NCI-H187 (cell line): ENCODE results near the gene PARD6B.
"Not testable (repeated sequence)": the region's sequence is repeated elsewhere in the genome, so short reads cannot be mapped to it uniquely, and the experiment has no call there.

Source experiments
- DNase-seq, 2 experiments: peaks; one replicate each; lab custom pipeline; 2025; lab: John Stamatoyannopoulos, UW

The PARD6B gene, protein sequence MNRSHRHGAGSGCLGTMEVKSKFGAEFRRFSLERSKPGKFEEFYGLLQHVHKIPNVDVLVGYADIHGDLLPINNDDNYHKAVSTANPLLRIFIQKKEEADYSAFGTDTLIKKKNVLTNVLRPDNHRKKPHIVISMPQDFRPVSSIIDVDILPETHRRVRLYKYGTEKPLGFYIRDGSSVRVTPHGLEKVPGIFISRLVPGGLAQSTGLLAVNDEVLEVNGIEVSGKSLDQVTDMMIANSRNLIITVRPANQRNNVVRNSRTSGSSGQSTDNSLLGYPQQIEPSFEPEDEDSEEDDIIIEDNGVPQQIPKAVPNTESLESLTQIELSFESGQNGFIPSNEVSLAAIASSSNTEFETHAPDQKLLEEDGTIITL

DNA sequence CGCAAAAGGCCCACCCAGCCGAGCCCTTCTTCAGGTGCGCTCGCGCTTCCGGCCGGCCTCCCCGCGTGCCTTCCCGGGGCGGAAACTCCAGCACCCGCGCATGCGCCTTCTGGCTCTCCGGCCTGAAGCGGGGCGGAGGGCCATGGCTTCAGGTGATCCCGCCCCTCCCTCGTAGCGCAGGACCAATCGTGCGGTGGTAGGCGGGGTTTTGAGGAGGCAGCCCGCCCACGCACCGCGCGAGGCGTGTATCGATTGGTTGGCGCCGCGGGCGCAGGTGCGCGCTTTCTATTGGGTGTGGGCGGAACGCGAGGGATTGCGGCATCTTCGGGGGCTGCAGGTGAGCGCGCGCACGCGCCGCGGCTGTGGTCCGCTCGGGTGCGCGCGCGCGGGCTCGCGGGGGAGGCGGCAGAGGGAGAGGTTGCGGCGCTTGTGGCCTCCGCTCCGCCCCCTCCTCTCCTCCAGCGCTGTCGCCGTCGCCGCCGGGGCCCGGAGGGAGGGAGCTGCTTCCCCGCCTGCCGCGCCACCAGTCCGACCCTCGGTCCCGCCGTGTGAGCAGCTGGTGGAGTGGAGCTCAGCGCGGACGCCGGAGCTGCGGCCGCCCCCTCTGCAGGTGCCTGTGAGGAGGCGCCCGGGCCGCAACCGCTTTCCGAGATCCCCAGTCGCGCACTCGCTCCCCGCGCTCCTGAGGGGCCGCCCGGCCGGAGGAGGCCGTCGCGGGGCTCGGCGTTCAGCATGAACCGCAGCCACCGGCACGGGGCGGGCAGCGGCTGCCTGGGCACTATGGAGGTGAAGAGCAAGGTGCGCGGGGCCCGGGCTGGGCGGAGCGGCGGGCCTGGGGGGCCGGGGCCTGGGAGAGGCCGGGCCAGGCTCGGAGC lies at the start of gene PARD6B:
PARD6B (plus strand) TSS at position 526 of the 875 bp plus-strand sequence; CDS start at position 733, 207 bp downstream.
- peak; percentile 99 to 100 for DNase-seq

DNA sequence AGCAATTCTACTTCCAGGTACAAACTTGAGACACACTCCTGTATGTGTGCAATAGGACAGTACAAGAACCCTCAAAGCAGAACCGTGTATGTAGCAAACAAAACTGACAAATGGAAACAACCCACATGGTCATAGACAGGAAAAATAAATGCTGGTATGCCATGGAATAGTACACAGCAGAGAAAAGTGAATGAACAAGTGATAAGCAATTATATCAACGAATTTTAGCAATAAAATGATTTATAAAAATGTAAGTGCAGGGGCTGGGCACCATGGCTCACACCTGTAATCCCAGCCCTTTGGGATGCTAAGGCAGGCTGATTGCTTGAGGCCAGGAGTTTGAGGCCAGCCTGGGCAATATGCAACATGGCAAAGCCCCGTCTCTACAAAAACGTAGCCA lies 49.3 kb upstream of the PARD6B start:
- DNase-seq: no peak

DNA sequence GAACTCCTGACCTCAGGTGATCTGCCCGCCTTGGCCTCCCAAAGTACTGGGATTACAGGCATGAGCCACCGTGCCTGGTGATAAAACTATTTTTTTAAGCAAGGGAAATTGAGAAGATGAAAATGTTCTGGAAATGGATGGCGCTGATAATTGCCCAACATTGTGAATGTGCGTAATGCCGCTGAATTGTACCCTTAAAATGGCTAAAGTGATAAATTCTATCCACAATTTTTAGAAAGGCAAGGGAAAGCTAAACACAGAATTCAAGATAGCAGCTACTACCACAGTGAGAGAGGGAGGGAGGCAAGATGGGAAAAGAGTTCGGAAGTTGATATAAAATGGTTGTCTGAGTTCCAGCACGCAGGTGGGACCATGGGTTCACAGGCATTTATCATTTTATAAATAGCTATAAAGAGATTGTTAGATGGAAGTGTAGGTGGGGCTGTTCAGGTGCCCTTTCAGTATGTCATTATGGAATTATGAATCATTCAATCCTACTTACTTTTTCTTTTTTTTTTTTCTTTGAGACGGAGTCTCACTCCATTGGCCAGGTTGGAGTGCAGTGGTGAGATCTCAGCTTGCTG lies 48.3 kb upstream of the PARD6B start:
- DNase-seq: no peak

DNA sequence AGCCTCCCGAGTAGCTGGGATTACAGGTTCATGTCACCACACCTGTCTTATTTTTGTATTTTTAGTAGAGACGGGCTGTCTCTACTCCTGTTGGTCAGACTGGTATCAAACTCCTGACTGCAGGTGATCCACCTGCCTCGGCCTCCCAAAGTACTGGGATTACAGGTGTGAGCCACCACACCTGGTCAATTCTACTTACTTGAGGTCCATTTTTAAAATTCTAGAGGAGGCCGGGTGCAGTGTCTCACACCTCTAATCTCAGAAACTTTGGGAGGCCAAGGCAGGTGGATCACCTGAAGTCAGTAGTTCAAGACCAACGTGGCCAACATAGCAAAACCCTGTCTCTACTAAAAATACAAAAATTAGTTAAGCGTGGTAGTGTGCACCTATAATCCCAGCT lies 47.8 kb upstream of the PARD6B start:
- no peak for DNase-seq

DNA sequence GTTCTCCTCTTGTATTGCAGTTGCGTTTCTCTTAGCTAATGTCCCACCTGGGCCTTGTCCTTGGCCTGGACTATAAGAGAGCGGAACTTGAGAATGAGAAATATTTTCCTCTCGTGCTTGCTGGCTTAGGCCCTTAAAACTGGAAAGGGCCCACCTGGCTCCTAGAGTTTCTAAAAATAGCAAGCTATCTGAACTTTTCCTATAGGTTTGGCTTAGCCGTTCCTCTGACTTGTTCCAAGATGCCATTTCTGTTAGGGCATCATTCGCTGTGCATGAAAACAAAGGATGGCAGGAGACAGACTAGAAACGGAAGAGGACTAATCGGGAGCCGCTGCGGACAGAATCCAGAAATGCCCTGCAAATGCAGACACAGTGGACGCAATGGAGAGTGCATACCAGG lies 44.6 kb upstream of the PARD6B start:
- DNase-seq: no peak

DNA sequence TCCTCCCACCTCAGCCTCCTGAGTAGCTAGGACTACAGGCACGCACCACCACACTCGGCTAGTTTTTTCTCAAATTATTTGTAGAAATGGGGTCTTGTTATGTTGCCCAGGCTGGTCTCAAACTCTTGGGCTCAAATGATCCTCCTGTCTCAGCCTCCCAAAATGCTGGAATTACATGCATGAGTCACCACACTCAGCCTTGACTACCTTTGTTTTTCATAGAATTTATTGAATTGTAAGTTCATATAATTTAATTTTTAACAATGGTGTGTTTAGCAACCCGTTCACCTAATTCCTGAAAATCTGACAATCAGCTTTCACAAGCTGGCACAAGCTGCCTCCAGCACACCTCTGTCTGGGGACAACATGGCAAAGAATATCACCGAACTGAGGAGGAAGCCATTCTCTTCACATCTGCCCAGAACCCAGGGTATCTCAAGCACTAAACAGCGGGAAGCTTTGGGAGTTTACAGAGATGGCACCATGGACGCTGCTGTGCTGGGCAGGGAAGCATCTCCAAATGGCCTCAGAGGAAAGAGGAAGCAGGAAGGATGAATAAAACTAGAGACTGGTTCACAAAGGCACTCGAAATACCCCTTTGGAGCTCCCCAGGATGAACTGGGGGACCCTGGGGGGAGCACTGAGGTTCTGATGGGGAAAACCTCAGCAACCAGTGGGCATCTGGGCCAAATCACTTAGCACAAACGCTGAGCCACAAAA lies 43.0 kb upstream of the PARD6B start:
- no peak for DNase-seq

DNA sequence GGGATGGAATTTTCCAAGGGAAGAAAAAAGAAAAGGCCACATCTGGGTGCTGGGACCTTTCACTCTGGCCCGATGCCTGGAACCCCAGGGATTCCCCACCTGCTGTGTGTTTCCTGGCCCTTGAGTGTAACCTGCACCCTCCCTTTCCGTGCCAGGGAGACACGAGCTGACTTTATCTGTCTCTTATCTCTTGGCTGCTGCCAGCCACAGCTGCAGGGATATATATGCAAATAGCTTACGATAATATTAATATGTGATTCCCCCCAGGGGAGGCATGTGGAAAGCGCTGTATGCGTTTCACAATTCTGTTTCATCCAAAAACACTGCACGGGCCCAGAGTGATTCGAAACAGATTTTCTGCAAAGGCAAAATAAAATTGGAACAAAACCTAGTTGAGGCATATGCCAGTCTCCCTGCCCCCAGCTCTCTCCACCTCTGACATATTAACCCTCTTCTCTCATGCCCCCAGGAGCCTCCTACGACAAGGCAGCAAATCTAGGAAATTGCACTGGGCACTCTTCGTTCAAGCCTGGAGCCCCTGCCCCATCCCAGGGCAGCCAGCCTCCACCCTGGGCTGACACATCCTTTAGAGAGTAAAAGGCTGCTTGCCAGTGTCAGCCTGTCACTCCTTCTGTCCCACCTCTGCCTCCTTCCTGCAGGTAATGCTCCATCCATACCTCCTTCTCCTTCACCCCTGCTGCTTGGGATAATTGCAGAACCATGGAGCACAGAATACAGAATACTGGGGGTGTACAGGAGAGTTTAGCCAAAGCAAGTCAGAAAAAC lies 41.3 kb upstream of the PARD6B start:
- DNase-seq: no peak

DNA sequence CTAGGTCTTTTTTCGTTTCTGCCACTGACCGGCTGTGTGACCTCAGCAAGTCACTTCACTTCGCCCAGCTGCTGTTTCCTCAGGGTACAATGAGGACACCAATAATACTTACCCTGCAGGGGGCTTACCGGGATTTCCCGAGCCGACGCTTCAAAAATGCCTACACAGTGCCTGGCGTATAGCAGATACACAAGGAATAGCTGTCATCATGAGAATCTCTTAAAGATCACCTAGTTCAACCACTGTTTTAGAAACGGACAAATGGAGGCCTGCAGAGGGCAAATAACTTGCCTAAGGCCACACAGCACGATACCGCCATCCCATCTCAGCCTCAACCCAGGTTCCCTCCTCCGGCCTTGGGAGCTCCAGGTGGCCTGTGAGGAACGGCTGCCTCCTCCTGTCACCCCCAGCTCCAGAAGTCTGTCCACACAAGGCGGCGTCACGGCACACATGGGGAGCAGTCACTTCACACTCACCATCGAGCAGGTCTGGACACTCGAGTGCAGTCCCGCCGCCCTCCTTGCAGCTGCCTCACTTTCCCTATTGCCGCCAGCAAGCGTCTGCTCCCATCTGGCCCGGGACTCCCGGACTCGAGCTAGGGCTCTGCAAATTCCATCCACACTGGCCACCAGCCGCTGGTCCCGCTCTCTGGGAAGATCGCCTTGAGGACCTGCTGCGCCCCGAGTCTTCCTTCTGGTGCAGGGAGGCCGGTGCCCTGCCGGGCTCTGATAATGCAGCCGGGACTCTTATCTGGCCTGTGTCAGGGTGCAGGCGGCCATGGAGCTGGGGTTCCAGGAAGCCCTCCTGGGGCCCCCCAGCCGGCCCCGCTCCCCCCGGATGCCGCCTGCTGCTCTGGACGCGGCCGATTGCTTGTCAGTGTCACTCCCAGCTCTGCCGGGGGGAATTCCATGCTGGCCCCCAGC lies 40.5 kb upstream of the PARD6B start, which contains the start of gene RIPOR3:
RIPOR3 (minus strand) TSS at position 893 of the 923 bp plus-strand sequence; CDS start at position 479, 414 bp downstream.
- DNase-seq: no peak

DNA sequence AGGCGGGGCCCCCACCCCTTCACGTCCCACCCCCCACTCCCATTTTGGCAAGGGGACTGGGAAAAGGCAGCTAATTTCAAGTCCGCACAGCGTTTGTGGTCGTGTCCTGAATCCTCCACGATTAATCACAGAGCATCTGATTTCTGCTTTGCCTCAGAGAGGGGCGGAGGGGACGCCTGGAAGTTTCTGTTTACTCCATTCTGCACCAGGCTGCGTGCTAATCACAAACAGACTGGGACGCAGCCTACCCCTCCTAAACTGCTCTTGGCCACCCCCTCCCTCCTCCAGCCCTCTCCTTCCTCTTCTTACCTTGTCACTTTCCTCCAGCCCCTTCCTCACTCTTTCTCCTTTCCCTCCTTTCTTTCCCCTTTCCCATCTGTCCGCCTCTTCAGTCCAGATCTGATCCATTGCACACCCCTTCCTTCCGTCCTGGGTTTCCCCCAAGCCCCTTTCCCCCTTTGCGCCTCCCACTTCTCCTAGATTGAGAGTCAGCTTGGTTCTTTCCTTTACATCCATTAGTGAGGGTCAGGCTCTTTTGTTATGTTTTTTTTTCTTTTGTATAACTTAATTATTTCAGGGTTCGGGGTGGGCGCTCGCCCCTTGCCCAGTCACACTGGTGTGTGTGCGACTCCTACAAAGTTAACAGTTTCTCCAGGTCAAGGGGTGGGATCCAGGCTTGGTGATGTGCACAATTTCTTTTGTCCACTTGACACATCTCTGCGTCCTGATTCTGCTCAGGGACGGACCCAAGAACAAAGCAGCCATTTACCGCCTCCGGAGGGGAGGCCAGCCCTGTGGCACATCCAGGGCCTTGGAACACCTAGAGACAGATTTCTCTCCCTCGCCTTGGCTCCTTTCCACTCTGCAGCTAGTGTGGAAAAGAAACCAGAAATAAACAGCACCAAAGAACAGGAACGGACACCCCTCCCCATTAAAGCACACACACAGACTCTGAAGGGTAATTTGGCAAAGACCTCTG lies 39.5 kb upstream of the PARD6B start:
- DNase-seq: no peak

DNA sequence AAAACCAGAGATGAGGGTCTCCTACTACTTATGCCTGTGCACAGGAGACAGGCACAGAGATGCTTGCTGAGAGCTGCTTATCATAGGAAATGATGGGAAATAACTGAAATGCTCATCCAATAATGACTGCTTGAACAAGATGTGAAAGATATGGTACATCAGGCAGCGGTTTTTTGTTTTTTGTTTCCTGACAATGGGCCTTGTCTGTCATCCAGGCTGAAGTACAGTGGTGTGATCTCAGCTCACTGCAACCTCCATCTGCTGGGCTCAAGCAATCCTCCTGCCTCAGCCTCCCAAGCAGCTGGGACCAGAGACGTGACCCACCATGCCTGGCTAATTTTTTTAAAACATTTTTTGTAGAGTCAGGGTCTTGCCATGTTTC lies 38.8 kb upstream of the PARD6B start:
- DNase-seq: no peak

DNA sequence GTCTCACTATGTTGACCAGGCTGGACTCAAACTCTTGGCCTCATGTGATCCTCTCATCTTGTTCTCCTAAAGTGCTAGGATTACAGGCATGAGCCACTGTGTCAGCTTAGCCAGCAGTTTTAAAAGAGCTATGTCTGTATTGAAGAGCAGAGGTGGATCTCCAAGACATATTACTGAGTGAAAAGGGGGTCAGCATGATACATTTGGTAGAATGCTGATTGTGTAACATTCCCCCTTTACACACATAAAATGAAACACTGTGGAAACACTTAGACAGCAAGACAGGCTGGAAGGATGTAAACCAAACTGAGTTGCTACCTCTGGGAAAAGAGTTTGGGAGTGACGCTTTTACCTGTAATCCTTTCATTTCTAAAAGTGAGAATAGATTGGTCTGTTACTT lies 38.4 kb upstream of the PARD6B start:
- DNase-seq: no peak

DNA sequence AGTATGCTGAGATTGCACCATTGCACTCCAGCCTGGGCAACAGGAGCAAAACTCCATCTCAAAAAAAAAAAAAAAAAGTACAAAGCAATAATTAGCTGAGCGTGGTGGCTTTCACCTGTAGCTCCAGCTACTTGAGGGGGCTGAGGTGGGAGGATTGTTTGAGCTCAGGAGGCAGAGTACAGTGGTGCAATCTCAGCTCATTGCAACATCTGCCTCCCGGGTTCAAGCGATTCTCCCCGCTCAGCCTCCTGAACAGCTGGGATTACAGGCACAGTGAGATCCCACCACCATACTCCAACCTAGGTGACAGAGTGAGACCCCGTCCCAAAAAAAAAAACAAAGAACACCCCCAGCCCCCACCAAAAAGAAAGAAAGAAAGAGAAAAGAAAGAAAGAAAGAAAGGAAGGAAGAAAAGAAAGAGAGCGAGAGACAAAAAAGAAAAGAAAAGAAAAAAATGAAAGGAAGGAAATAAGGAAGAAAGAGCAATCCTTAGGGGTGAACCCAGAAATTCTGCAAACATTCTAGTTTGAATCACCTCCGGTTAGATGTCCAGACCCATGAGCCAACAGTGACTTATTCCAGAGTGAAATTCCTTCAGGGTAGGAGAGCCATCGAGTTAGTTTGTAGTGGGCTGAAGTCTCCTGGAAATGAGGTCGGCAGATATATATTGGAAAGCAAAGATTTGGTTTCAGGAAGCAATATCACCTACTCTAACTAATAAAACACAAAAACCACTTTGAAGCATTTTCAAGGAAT lies 36.8 kb upstream of the PARD6B start:
- no peak for DNase-seq

DNA sequence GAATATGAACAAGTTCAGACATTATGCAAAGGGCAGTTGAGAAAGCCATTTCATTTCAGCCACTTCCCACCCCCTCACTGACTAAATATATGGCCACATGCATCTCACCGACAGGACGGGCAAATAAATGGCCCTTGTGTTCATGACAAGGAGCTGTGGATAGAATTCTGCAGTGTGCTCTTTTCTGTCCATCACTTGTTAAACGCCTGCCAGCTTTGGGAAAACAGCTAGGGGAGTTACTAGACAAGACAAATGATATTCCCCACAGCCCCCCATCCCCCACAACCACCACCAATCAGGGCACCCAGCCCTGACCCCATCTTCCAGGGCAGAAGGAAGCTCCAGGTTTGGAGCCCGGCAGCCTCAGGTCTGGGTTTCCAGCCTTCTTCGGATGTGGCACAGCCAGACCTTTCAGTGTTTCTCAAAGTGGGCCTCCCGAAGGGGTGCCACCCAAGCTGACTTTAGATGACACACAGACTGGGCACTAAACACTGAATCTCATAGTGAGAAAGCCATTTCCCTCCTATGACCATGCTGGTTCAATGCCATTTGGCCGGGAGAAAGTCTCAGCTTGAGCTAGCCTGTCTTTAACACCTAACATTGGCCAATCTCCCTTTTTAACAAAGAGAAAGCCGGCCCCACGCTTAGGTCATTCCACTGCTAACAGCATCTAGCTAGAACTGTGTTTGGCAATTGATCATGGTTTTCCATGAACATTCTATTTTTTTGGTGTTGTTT lies 36.1 kb upstream of the PARD6B start:
- DNase-seq: no peak

DNA sequence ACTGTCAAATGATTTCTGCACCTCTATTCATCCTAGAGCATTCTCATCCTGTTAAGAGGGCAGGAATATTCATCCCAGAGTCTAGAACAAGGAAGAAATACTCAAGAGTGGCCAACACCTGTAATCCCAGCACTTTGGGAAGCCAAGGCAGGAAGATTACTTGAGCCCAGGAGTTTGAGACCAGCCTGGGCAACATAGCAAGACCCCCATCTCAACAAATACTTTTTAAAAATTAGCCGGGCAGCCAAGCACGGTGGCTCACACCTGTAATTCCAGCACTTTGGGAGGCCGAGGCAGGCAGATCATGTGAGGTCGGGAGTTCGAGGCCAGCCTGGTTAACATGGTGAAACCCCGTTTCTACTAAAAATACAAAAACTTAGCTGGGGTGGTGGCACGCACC lies 33.1 kb upstream of the PARD6B start:
- DNase-seq: not testable (repeated sequence)

DNA sequence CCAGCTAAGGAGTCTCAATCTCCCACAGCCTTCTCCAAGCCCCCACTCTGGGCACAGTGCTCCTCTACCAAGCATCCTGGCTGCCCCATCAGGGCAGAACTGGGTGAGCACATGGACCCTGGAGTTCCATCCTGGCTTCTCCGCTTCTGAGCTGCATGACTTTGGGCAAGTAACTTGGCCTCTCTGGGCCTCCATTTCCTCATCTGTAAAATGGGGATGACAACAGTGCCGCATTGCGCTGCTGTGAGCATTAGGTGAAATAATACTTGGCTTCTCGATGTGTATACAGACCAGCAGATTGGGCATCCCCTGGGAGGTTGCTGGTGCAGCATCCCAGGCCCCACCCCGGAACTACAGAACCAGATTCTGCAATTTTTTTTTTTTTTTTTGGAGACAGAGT lies 31.7 kb upstream of the PARD6B start:
- no peak for DNase-seq

DNA sequence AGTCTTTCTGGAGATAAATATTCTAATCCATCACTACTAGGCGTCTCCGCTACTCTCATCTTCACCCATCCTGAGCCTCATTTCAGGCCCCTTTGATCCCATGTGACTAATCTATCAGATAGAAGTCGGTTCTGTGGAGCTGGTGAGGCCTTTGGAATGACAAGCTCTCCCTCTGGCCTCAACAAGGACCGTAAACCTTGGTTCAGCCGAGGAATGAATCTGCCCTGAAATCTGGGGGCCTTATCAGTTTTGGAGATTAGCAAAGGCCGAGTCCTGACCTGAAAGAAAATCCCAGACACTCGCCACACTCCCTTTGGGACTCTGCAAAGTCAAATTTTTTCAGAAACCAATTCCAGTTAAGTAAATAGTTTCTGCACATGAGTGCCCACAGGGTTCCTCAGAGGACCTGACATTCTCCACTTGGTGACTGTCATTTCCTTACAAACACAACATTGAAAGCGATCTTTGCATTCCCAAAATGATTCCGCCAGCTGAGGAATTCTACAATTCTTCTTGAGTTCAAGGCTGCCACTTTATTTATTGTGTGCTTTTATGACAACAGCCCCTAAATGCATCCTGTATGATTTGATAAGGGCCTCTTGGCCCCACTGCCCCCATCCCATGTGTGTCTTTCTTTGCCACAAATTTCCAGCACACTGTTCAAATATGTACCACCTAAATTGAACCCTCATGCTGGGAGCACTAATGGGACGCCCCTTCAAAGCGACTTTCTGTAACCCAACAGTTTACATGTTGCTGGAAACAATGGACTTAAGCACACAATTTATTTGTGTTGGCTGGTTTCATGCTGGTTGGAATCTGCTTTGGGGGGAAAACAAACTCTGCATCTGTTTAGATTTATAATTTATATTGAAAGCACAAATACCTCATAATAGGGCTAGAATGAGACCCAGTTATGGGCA lies 30.1 kb upstream of the PARD6B start:
- DNase-seq: no peak
